Body of pancreas (tissue), 4 donors: ENCODE data around the gene OR7G2. TPM values are rescaled to one million over a fixed set of nuclear protein-coding genes. Genes with fewer than 3 reads are reported as not detected.

Experiments
- ATAC-seq: fragments of 150-250 bp; one replicate; pipeline ENCODE4 v1.9.1; 2016
- DNase-seq, 4 donors: peaks; one replicate each; pipeline ENCODE4 v3.0.0-alpha.2; 2019
- H3K27ac ChIP-seq, 4 donors: fragments of 200-600 bp; sonication (generic); 1 replicate in 3 of 4; 2 replicates in 1 of 4; pipeline versions ENCODE4 v1.5.1 to v1.6.1; 2016 to 2019; ENCODE audit warnings: mild to moderate bottlenecking in 1 of 4, mixed read lengths in 1 of 4, moderate library complexity in 1 of 4
- H3K27me3 ChIP-seq, 2 donors: fragments of 200-600 bp; sonication (generic); one replicate each; pipeline ENCODE4 v1.6.0; 2016; ENCODE audit warnings: mild to moderate bottlenecking in 1 of 2
- H3K36me3 ChIP-seq, 2 donors: fragments of 200-600 bp; sonication (generic); replicated peaks in 1 of 2; 2 replicates each; pipeline ENCODE4 v1.5.1; 2016; ENCODE audit warnings: low read depth in 2 of 2; ENCODE audit not compliant: insufficient read depth in 1 of 2
- H3K4me1 ChIP-seq: fragments of 200-600 bp; sonication (generic); one replicate; pipeline ENCODE4 v1.6.0; 2016
- H3K4me3 ChIP-seq, 2 donors: fragments of 200-600 bp; sonication (generic); 1 replicate in 1 of 2; 2 replicates in 1 of 2; pipeline ENCODE4 v1.5.1; 2016 to 2019
- H3K9me3 ChIP-seq, 3 donors: fragments of 200-600 bp; sonication (generic); 1 replicate in 2 of 3; 2 replicates in 1 of 3; pipeline ENCODE4 v1.5.1; 2016
- POLR2A ChIP-seq, 3 donors: fragments of 450-650 bp; IDR thresholded peaks; one replicate each; pipeline ENCODE4 v1.6.1; 2016; ENCODE audit warnings: antibody characterized with exemption in 3 of 3, mild to moderate bottlenecking in 2 of 3
- WGBS, 2 donors: methylation state at CpG; one replicate each; pipeline ENCODE4 v1.1.5; 2017; 5-methylcytosine and 5-hydroxymethylcytosine counted together
- intact Hi-C: fragments of 100-400 bp; cut with DNase I; formaldehyde crosslinking; loops from one replicate; pipeline ENCODE4 v1.15.1; 2023
- total RNA-seq, 2 donors: library from RNA; depleted of rRNA; stranded (reverse); fragments of >200 nt; gene quantifications; one replicate each; pipeline ENCODE4 v1.1.0, GENCODE V29; 2016
- TF ChIP-seq, protein P1 (sequence below), 7 experiments: fragments of 450-650 bp in 4 of 7; fragments of 200-600 bp in 3 of 7; sonication (generic) in 3 of 7; IDR thresholded peaks; one replicate each; pipeline ENCODE4 v1.5.1; 2016 to 2019; ENCODE audit warnings: antibody characterized with exemption in 7 of 7

Gene OR7G2
- total RNA-seq, 2 donors from 2014 or later, result not detected

- 40 to 50% methylated on average over 5 of the region's 5 CpGs for WGBS, 2 donors
- DNase-seq (no peak), ATAC-seq (no peak)
- H3K36me3 ChIP-seq, result no peaks in the 10 kb centered on the region
- intact Hi-C loops, result no loop called here
- no peak overlapping the region for H3K4me3 ChIP-seq
- TF ChIP-seq, protein P1, sequence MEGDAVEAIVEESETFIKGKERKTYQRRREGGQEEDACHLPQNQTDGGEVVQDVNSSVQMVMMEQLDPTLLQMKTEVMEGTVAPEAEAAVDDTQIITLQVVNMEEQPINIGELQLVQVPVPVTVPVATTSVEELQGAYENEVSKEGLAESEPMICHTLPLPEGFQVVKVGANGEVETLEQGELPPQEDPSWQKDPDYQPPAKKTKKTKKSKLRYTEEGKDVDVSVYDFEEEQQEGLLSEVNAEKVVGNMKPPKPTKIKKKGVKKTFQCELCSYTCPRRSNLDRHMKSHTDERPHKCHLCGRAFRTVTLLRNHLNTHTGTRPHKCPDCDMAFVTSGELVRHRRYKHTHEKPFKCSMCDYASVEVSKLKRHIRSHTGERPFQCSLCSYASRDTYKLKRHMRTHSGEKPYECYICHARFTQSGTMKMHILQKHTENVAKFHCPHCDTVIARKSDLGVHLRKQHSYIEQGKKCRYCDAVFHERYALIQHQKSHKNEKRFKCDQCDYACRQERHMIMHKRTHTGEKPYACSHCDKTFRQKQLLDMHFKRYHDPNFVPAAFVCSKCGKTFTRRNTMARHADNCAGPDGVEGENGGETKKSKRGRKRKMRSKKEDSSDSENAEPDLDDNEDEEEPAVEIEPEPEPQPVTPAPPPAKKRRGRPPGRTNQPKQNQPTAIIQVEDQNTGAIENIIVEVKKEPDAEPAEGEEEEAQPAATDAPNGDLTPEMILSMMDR (IDR thresholded peaks at IDR 0.05), result no peak
- no peak for TF ChIP-seq POLR2A (IDR thresholded peaks at IDR 0.05)
- H3K27me3 ChIP-seq, result no peaks in the 10 kb centered on the region
- H3K9me3 ChIP-seq, result no peaks in the 10 kb centered on the region
- no peaks in the 10 kb centered on the region for H3K4me1 ChIP-seq
- H3K27ac ChIP-seq, result no peak overlapping the region
Measured at GRCh38 chr19:9116547-9116946, 9.3 kb upstream of the OR7G2 start.

DNA sequence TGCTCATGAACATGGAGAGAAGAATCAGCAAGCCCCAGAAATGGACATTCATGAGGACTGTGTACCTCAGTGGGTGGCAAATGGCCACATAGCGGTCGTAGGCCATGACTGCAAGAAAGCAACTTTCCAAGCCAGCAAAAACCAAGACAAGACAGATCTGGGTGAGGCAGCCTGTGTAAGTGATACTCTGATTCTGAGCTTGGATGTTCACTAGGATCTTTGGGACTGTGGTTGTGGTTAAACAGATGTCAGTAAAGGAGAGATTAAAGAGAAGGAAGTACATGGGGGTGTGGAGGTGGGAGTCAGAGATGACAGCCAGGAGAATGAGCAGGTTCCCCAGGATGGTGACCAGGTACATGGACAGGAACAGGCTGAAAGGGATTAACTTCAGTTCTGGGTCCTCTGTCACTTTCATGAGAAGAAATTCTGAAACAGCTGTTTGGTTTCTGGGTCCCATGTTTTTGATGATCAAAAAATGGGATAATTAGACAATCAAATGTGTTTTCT, 8.1 kb upstream of the OR7G2 start, which contains the start of gene OR7G1:
TSS of gene OR7G1 (minus strand) at position 457 of the 507 bp plus-strand sequence. CDS start at position 457, 0 bp downstream.
- DNase-seq, result no peak
- H3K4me1 ChIP-seq, result no peaks in the 10 kb centered on the region
- 60 to 75% methylated on average over 2 of the region's 2 CpGs for WGBS, 2 donors
- H3K27ac ChIP-seq, result no peak within 1 kb of the TSS
- H3K4me3 ChIP-seq, result no peak within 1 kb of the TSS
- no peaks in the 10 kb centered on the region for H3K27me3 ChIP-seq
- no peaks in the 10 kb centered on the region for H3K36me3 ChIP-seq
- intact Hi-C loops, result no loop called here
- no peaks in the 10 kb centered on the region for H3K9me3 ChIP-seq
- no peak for TF ChIP-seq POLR2A (IDR thresholded peaks at IDR 0.05)
- TF ChIP-seq, protein P1 (IDR thresholded peaks at IDR 0.05), result no peak
- ATAC-seq, result no peak

DNA sequence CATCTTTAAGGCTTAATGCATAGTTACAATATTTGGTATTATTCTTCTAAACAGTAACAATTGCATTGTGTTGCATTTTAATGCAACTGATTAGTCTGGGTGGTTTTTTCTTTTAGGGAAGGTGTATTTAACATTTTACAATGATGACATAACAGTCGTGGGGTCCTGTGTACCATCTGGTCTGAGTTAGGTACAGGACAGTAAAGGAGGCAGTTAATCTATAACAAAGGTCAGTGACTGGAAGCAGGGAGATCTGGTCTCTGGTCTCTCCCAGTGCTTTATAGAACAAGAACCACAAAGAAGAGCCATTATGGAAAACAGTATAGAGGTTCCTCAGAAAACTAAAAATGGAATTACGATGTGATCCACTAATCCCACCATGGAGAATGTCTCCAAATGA, 2.7 kb upstream of the OR7G2 start:
- H3K9me3 ChIP-seq, result no peaks in the 10 kb centered on the region
- peaks cover 0 to 3% of the 10 kb centered on the region in 2 donors for H3K27me3 ChIP-seq
- H3K4me3 ChIP-seq, result no peak overlapping the region
- no peak for ATAC-seq
- no peaks in the 10 kb centered on the region for H3K4me1 ChIP-seq
- no peaks in the 10 kb centered on the region for H3K36me3 ChIP-seq
- TF ChIP-seq POLR2A (IDR thresholded peaks at IDR 0.05), result no peak
- TF ChIP-seq, protein P1 (IDR thresholded peaks at IDR 0.05), result no peak
- 24 to 29% methylated on average over 2 of the region's 2 CpGs for WGBS, 2 donors
- intact Hi-C loops, result no loop called here
- DNase-seq, result no peak
- no peak overlapping the region for H3K27ac ChIP-seq

DNA sequence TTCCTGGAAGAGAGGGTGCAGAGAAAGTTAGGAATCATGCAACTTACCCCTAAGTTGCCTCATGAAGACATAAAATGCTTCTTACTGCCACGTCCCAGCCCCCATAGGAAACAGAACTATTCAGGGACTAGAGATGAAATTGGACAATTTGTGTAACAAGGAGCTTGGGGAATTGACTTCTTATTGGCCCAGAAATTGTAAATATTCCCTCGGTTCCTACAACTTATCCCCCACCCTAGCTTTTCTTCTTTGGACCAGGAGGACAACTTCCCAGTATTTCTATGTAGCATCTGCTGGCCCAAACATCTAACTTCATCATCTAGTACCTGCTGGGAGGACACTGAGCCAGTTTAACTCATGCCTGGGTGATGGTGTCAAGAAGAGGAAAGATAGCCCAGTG, 20.5 kb downstream of the OR7G2 start, which contains the start of gene OR1M1:
TSS of gene OR1M1 (plus strand) at position 301 of the 400 bp plus-strand sequence. CDS start 6,184 bp downstream, outside the sequence.
- WGBS, 2 donors, result 25 to 26% methylated on average over 2 of the region's 2 CpGs
- intact Hi-C loops, result no loop called here
- TF ChIP-seq, protein P1 (IDR thresholded peaks at IDR 0.05), result no peak
- no peak for TF ChIP-seq POLR2A (IDR thresholded peaks at IDR 0.05)

GRCh38 chr19:9078651-9079050, 28.6 kb downstream of the OR7G2 start:
- ATAC-seq, result no peak
- Histone ChIP-seq H3K27ac (no peak overlapping the region), H3K27me3 (no peaks in the 10 kb centered on the region), H3K4me3 (no peak overlapping the region), H3K36me3 (no peaks in the 10 kb centered on the region), H3K9me3 (no peaks in the 10 kb centered on the region), H3K4me1 (peaks cover 6% of the 10 kb centered on the region)
- DNase-seq, result no peak
- 42 to 43% methylated on average over 4 of the region's 4 CpGs for WGBS, 2 donors
- no peak for TF ChIP-seq POLR2A (IDR thresholded peaks at IDR 0.05)
- TF ChIP-seq, protein P1 (IDR thresholded peaks at IDR 0.05), result no peak
- intact Hi-C loops, result loop anchor here (5.0 kb wide), 1 partner anchor 421 kb away; no protein-coding TSS in a partner anchor

More for the DNA sequence above, 20.5 kb downstream of the OR7G2 start, which contains the start of gene OR1M1:
- H3K9me3 ChIP-seq, result no peaks in the 10 kb centered on the region
- ATAC-seq, result no peak
- no peak within 1 kb of the TSS for H3K27ac ChIP-seq
- H3K4me3 ChIP-seq, result no peak within 1 kb of the TSS
- H3K4me1 ChIP-seq, result no peaks in the 10 kb centered on the region
- H3K27me3 ChIP-seq, result no peaks in the 10 kb centered on the region
- no peaks in the 10 kb centered on the region for H3K36me3 ChIP-seq
- DNase-seq, result no peak
